ENCODE results near the gene TMCC1. TPM values are rescaled to one million over a fixed set of nuclear protein-coding genes. Genes with fewer than 3 reads are reported as not detected.

The TMCC1 gene
- total and polyA plus RNA-seq, 10 of the 15 experiments (the other 5 are each of a cell fraction or from before 2014, with no cell fraction given): 2.3 to 21.1 (median 8.4) TPM

DNA sequence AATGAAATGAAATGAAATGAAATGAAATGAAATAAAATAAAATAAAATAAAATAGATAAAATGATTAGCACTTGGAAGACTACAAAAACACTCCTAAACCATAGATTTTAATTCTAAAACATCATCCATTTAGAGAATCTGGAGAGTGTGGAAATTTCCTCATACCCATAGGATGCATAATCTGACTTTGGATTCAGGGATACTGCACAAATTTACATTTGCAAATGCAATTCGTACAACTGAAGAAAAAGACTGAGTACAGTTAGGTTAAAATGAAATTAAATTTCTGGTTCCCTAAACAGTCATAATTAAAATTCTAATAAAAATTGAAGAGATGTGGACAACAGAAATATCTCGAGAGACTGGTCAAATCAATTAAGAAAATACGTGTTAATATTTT lies 122.9 kb downstream of the TMCC1 start:
- RAD21 ChIA-PET (ENCODE audit: unreplicated experiment): no interaction called here
- Histone ChIP-seq H3K4me1 (ENCODE audit: control insufficient read depth, insufficient read depth, low read length) (no peaks in the 10 kb centered on the region), H3K4me3 (no peak overlapping the region), H3K27ac (ENCODE audit: control insufficient read depth, insufficient read depth) (no peak overlapping the region), H3K4me2 (ENCODE audit: control insufficient read depth, insufficient read depth) (no peak overlapping the region), H3K9me3 (replicated peaks; ENCODE audit: control insufficient read depth, insufficient read depth, low read length) (no peaks in the 10 kb centered on the region; the same call in 2 of the 3 replicates), H2AFZ (ENCODE audit: control insufficient read depth, low read depth, low read length) (no peak overlapping the region), H3K27me3 (replicated peaks in 1 of 2; ENCODE audit: control insufficient read depth in 2 of 2, insufficient read depth in 2 of 2, low read length in 1 of 2) (no peaks in the 10 kb centered on the region), H3K9ac (ENCODE audit: control insufficient read depth, insufficient read depth, low read length) (no peak overlapping the region), H4K20me1 (ENCODE audit: control insufficient read depth, insufficient read depth) (no peaks in the 10 kb centered on the region), H3K79me2 (ENCODE audit: control insufficient read depth, insufficient read depth, low read length) (no peaks in the 10 kb centered on the region), H3K36me3 (ENCODE audit: control insufficient read depth in 2 of 2, insufficient read depth in 2 of 2, low read length in 1 of 2) (no peaks in the 10 kb centered on the region)
- no peak for FAIRE-seq
- 79% methylated on average over 3 of the region's 3 CpGs for WGBS (ENCODE audit: insufficient coverage, insufficient replicate concordance, low lambda C conversion rate, missing lambda C conversion rate)
- in situ Hi-C loops (cut with MboI): no loop called here
- CTCF ChIA-PET: no interaction called here
- intact Hi-C loops (cut with micrococcal nuclease; ENCODE audit: unreplicated experiment): no loop called here
- TF ChIP-seq GABPA (IDR thresholded peaks at IDR 0.05; ENCODE audit: low read depth) (no peak), NR2C1 (IDR thresholded peaks at IDR 0.05) (no peak), POLR2AphosphoS2 (IDR thresholded peaks at IDR 0.05; ENCODE audit: low read depth, low read length) (no peak), TCF7 (IDR thresholded peaks at IDR 0.05; ENCODE audit: borderline replicate concordance) (no peak), BHLHE40 (IDR thresholded peaks at IDR 0.05; ENCODE audit: borderline replicate concordance in 1 of 2, low read depth in 2 of 2, low read length in 1 of 2) (no peak), GATAD2B (conservative IDR thresholded peaks at IDR 0.05; ENCODE audit: low read depth) (no peak), KLF5 (IDR thresholded peaks at IDR 0.05; ENCODE audit: partially characterized antibody) (no peak), MTA2 (IDR thresholded peaks at IDR 0.05; ENCODE audit: low read depth) (no peak), ESRRA (IDR thresholded peaks at IDR 0.05; ENCODE audit: low read length) (no peak), STAT1 (conservative IDR thresholded peaks at IDR 0.05) (no peak), SREBF1 (IDR thresholded peaks at IDR 0.05; ENCODE audit: low read length) (no peak), IKZF2 (IDR thresholded peaks at IDR 0.05) (no peak), FOXK2 (IDR thresholded peaks at IDR 0.05) (no peak), HDGF (IDR thresholded peaks at IDR 0.05) (no peak), BRCA1 (IDR thresholded peaks at IDR 0.05; ENCODE audit: low read depth, low read length) (no peak)
- TF ChIP-seq, protein P1, sequence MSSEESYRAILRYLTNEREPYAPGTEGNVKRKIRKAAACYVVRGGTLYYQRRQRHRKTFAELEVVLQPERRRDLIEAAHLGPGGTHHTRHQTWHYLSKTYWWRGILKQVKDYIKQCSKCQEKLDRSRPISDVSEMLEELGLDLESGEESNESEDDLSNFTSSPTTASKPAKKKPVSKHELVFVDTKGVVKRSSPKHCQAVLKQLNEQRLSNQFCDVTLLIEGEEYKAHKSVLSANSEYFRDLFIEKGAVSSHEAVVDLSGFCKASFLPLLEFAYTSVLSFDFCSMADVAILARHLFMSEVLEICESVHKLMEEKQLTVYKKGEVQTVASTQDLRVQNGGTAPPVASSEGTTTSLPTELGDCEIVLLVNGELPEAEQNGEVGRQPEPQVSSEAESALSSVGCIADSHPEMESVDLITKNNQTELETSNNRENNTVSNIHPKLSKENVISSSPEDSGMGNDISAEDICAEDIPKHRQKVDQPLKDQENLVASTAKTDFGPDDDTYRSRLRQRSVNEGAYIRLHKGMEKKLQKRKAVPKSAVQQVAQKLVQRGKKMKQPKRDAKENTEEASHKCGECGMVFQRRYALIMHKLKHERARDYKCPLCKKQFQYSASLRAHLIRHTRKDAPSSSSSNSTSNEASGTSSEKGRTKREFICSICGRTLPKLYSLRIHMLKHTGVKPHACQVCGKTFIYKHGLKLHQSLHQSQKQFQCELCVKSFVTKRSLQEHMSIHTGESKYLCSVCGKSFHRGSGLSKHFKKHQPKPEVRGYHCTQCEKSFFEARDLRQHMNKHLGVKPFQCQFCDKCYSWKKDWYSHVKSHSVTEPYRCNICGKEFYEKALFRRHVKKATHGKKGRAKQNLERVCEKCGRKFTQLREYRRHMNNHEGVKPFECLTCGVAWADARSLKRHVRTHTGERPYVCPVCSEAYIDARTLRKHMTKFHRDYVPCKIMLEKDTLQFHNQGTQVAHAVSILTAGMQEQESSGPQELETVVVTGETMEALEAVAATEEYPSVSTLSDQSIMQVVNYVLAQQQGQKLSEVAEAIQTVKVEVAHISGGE (CRISPR knock-in tag; IDR thresholded peaks at IDR 0.05): no peak
- BruUV-seq (replicated peaks): no TSS peak
- SMC1A ChIA-PET (ENCODE audit: uncharacterized antibody, unreplicated experiment): no interaction called here
- ATAC-seq: no peak
- DNase-seq (ENCODE audit: low read depth, low spot score): no peak
- POLR2A ChIA-PET: no interaction called here

Measured in GM12878 (cell line).